Transverse colon (tissue), 3 donors: ENCODE measurements around the gene LILRA2.

ENCODE experiments used
- POLR2A ChIP-seq: fragments of 450-650 bp; IDR thresholded peaks from one replicate; pipeline ENCODE4 v1.6.1; 2016; ENCODE audit warnings: antibody characterized with exemption, mild to moderate bottlenecking, moderate library complexity
- TF ChIP-seq, protein P1 (sequence below), 5 experiments: fragments of 200-600 bp in 3 of 5; fragments of 450-650 bp in 2 of 5; sonication (generic) in 3 of 5; IDR thresholded peaks; 1 replicate in 2 of 5; 2 replicates in 3 of 5; pipeline ENCODE4 v1.5.1; 2016 to 2017; ENCODE audit warnings: antibody characterized with exemption in 5 of 5, inconsistent platforms in 3 of 5, mild to moderate bottlenecking in 2 of 5, moderate library complexity in 1 of 5

DNA sequence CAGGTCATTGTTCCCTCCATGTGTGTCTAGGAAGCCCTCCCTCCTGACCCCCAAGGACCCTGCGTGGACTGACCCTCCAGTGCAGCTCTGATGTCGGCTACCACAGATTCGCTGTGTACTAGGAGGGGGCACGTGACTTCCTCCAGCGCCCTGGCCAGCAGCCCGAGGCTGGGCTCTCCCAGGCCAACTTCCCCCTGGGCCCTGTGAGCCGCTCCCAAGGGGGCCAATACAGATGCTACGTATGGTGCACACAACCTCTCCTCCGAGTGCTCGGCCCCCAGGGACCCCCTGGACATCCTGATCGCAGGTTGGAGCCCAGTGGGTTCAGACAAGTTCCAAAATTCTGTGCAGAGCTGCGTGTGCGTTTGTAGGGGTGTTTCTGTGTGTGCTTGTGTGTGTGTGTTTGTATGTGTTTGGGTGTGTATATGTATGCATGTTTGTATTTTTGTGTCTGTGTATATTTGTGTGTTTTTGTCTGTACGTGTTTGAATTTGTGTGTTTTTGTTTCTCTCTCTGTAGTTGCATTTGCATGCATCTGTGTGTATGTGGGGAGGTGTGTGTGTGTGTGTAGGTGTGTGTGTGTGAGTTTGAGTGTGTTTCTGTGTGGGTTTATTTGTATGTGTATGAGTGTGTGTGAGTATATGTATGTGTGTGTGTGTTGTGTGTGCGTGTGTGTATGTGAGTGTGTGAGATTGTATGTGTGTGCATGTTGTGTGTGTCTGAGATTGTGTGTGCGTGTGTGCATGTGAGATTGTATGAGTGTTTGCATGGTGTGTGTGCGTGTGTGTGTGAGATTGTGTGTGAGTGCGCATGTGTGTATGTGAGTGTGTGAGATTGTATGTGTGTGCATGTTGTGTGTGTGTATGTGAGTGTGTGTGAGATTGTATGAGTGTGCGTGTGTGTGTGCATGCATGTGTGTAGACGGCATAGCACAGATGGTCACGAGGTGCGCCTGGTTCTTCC lies 21.4 kb upstream of the LILRA2 start:
- TF ChIP-seq, protein P1, sequence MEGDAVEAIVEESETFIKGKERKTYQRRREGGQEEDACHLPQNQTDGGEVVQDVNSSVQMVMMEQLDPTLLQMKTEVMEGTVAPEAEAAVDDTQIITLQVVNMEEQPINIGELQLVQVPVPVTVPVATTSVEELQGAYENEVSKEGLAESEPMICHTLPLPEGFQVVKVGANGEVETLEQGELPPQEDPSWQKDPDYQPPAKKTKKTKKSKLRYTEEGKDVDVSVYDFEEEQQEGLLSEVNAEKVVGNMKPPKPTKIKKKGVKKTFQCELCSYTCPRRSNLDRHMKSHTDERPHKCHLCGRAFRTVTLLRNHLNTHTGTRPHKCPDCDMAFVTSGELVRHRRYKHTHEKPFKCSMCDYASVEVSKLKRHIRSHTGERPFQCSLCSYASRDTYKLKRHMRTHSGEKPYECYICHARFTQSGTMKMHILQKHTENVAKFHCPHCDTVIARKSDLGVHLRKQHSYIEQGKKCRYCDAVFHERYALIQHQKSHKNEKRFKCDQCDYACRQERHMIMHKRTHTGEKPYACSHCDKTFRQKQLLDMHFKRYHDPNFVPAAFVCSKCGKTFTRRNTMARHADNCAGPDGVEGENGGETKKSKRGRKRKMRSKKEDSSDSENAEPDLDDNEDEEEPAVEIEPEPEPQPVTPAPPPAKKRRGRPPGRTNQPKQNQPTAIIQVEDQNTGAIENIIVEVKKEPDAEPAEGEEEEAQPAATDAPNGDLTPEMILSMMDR (IDR thresholded peaks at IDR 0.05): no peak
- TF ChIP-seq POLR2A: no peak
